Panc1 (cell line): Measurements from ENCODE around the gene TRIM29.

Experiments used
- POLR2AphosphoS5 ChIP-seq: IDR thresholded peaks from 2 replicates; pipeline ENCODE4 v1.6.1; 2012; ENCODE audit warnings: mild to moderate bottlenecking, low read depth, low read length, moderate library complexity
- REST ChIP-seq, 2 experiments: IDR thresholded peaks; 2 replicates each; pipeline ENCODE4 v1.6.1; 2011 to 2012; ENCODE audit warnings: low read depth in 2 of 2, control low read depth in 1 of 2, low read length in 1 of 2, mild to moderate bottlenecking in 1 of 2, moderate library complexity in 1 of 2; ENCODE audit not compliant: insufficient read depth in 1 of 2
- TCF7L2 ChIP-seq: IDR thresholded peaks from 2 replicates; pipeline ENCODE4 v1.6.1; 2011; ENCODE audit warnings: mild to moderate bottlenecking, low read depth, low read length, inconsistent platforms
- TF ChIP-seq, protein P1 (sequence below): fragments of 450-650 bp; IDR thresholded peaks from 2 replicates; pipeline ENCODE4 v1.5.1; 2017; ENCODE audit warnings: mild to moderate bottlenecking

DNA sequence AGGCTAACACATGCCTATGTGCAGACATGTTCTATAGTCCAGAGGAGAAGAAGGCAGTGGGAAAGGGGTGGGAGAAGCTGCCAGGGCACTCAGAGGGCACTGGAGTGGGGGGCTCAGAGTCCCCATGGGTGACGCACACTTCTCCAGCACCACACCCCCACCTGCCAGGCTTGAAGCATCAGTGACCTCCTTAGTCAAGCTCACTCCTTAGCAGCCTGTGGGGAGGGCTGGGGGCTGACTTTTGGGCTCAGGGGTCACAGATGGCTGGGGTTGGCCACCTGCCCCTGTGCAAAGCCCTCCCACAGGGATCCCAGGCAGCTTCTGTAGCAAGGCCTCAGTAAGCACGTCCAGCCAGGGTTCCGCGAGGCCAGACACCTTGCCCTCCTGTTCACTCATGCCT, 18.8 kb downstream of the TRIM29 start:
- TF ChIP-seq, protein P1, sequence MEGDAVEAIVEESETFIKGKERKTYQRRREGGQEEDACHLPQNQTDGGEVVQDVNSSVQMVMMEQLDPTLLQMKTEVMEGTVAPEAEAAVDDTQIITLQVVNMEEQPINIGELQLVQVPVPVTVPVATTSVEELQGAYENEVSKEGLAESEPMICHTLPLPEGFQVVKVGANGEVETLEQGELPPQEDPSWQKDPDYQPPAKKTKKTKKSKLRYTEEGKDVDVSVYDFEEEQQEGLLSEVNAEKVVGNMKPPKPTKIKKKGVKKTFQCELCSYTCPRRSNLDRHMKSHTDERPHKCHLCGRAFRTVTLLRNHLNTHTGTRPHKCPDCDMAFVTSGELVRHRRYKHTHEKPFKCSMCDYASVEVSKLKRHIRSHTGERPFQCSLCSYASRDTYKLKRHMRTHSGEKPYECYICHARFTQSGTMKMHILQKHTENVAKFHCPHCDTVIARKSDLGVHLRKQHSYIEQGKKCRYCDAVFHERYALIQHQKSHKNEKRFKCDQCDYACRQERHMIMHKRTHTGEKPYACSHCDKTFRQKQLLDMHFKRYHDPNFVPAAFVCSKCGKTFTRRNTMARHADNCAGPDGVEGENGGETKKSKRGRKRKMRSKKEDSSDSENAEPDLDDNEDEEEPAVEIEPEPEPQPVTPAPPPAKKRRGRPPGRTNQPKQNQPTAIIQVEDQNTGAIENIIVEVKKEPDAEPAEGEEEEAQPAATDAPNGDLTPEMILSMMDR: no peak
- TF ChIP-seq POLR2AphosphoS5: no peak
- no peak for TF ChIP-seq REST (IDR thresholded peaks at IDR 0.05; ENCODE audit: insufficient read depth in 1 of 2, low read depth in 2 of 2, low read length in 1 of 2)
- TF ChIP-seq TCF7L2: no peak
